Uterus (tissue), 2 donors: Measurements from ENCODE around the gene EPC1.

Experiments used
- CTCF ChIP-seq, 4 experiments: fragments of 200-600 bp in 2 of 4; fragments of 450-650 bp in 2 of 4; sonication (generic) in 2 of 4; IDR thresholded peaks; one replicate each; pipeline ENCODE4 v1.5.1; 2016 to 2019; ENCODE audit warnings: antibody characterized with exemption in 4 of 4, mild to moderate bottlenecking in 2 of 4, moderate library complexity in 1 of 4
- POLR2A ChIP-seq, 2 donors: fragments of 450-650 bp; IDR thresholded peaks; one replicate each; pipeline ENCODE4 v1.6.1; 2016; ENCODE audit warnings: antibody characterized with exemption in 2 of 2, mild to moderate bottlenecking in 1 of 2, moderate library complexity in 1 of 2

- TF ChIP-seq POLR2A (IDR thresholded peaks at IDR 0.05) (no peak), CTCF (IDR thresholded peaks at IDR 0.05) (no peak)
Observed at GRCh38 chr10:32341596-32341995, 5.4 kb downstream of the EPC1 start.
